Ectodermal cell (in vitro differentiated cells): ENCODE results near the gene NOC4L.

Source experiments
- H3K27ac ChIP-seq: 2 replicates; pipeline ENCODE4 v1.7.0; 2013; ENCODE audit warnings: mild to moderate bottlenecking, low read depth, low read length; ENCODE audit not compliant: insufficient read depth, poor library complexity, severe bottlenecking
- H3K27me3 ChIP-seq: 2 replicates; pipeline ENCODE4 v1.7.0; 2013; ENCODE audit warnings: mild to moderate bottlenecking, low read length; ENCODE audit not compliant: insufficient read depth, control insufficient read depth, poor library complexity, severe bottlenecking
- H3K36me3 ChIP-seq: one replicate; pipeline ENCODE4 v1.7.0; 2013; ENCODE audit warnings: low read length; ENCODE audit not compliant: control insufficient read depth, insufficient read depth
- H3K4me1 ChIP-seq: one replicate; pipeline ENCODE4 v1.7.0; 2013; ENCODE audit warnings: low read length; ENCODE audit not compliant: control insufficient read depth, insufficient read depth
- H3K4me3 ChIP-seq: 2 replicates; pipeline ENCODE4 v1.7.0; 2013; ENCODE audit warnings: low read depth, low read length, control low read depth; ENCODE audit not compliant: insufficient read depth
- H3K9me3 ChIP-seq: 2 replicates; pipeline ENCODE4 v1.7.0; 2013; ENCODE audit warnings: mild to moderate bottlenecking, low read length, moderate library complexity; ENCODE audit not compliant: control insufficient read depth
- WGBS, 2 experiments: methylation state at CpG; one replicate each; pipeline ENCODE4 v1.1.7; 2013; ENCODE audit warnings: missing lambda C conversion rate in 2 of 2; 5-methylcytosine and 5-hydroxymethylcytosine counted together

Gene NOC4L

GRCh38 chr12:132156573-132157325 lies 12.5 kb downstream of the NOC4L start:
- Histone ChIP-seq H3K4me3 (no peak overlapping the region), H3K36me3 (peaks cover 6% of the 10 kb centered on the region)
- 81 to 88% methylated on average over 8 of the region's 8 CpGs for WGBS, 2 experiments

GRCh38 chr12:132157733-132158409 lies 13.6 kb downstream of the NOC4L start:
- WGBS, 2 experiments: 89 to 92% methylated on average over 5 of the region's 5 CpGs
- Histone ChIP-seq H3K27me3 (peaks cover 10% of the 10 kb centered on the region), H3K4me3 (no peak overlapping the region), H3K36me3 (peaks cover 5% of the 10 kb centered on the region), H3K4me1 (no peaks in the 10 kb centered on the region), H3K9me3 (peaks cover 2% of the 10 kb centered on the region), H3K27ac (no peak overlapping the region)

More at GRCh38 chr12:132156573-132157325, 12.5 kb downstream of the NOC4L start:
- H3K9me3 ChIP-seq: peaks cover 2% of the 10 kb centered on the region
- peaks cover under 1% of the 10 kb centered on the region for H3K27me3 ChIP-seq
- H3K4me1 ChIP-seq: no peaks in the 10 kb centered on the region
- no peak overlapping the region for H3K27ac ChIP-seq

GRCh38 chr12:132158677-132159554 lies 14.7 kb downstream of the NOC4L start:
- peaks cover 2% of the 10 kb centered on the region for H3K9me3 ChIP-seq
- no peaks in the 10 kb centered on the region for H3K4me1 ChIP-seq
- H3K36me3 ChIP-seq: peaks cover 5% of the 10 kb centered on the region
- no peak overlapping the region for H3K27ac ChIP-seq
- H3K27me3 ChIP-seq: peaks cover 20% of the 10 kb centered on the region
- WGBS, 2 experiments: 93 to 94% methylated on average over 37 of the region's 37 CpGs
- H3K4me3 ChIP-seq: no peak overlapping the region

- Histone ChIP-seq H3K27ac (no peak overlapping the region), H3K4me3 (no peak overlapping the region), H3K4me1 (no peaks in the 10 kb centered on the region), H3K36me3 (peaks cover 5% of the 10 kb centered on the region), H3K9me3 (peaks cover 2% of the 10 kb centered on the region), H3K27me3 (peaks cover 24% of the 10 kb centered on the region)
- WGBS, 2 experiments: 89 to 90% methylated on average over 14 of the region's 14 CpGs
These were observed 15.3 kb downstream of the NOC4L start for GRCh38 chr12:132159555-132160003.

GRCh38 chr12:132160016-132160415 lies 15.8 kb downstream of the NOC4L start:
- H3K27ac ChIP-seq: no peak overlapping the region
- peaks cover 5% of the 10 kb centered on the region for H3K36me3 ChIP-seq
- peaks cover 24% of the 10 kb centered on the region for H3K27me3 ChIP-seq
- H3K4me1 ChIP-seq: no peaks in the 10 kb centered on the region
- peaks cover 2% of the 10 kb centered on the region for H3K9me3 ChIP-seq
- WGBS, 2 experiments: 89 to 90% methylated on average over 16 of the region's 16 CpGs
- H3K4me3 ChIP-seq: no peak overlapping the region

GRCh38 chr12:132160601-132161035 lies 16.4 kb downstream of the NOC4L start:
- peaks cover 2% of the 10 kb centered on the region for H3K9me3 ChIP-seq
- peaks cover 5% of the 10 kb centered on the region for H3K36me3 ChIP-seq
- WGBS, 2 experiments: 87% methylated on average over 15 of the region's 15 CpGs
- no peak overlapping the region for H3K4me3 ChIP-seq
- no peak overlapping the region for H3K27ac ChIP-seq
- peaks cover 24% of the 10 kb centered on the region for H3K27me3 ChIP-seq
- H3K4me1 ChIP-seq: no peaks in the 10 kb centered on the region

GRCh38 chr12:132161036-132161781 lies 17.0 kb downstream of the NOC4L start:
- peaks cover 5% of the 10 kb centered on the region for H3K36me3 ChIP-seq
- H3K9me3 ChIP-seq: peaks cover 2% of the 10 kb centered on the region
- no peak overlapping the region for H3K4me3 ChIP-seq
- WGBS, 2 experiments: 69 to 72% methylated on average over 14 of the region's 14 CpGs
- H3K27me3 ChIP-seq: peaks cover 24% of the 10 kb centered on the region
- H3K27ac ChIP-seq: no peak overlapping the region
- H3K4me1 ChIP-seq: no peaks in the 10 kb centered on the region

GRCh38 chr12:132161796-132162507 lies 17.7 kb downstream of the NOC4L start:
- Histone ChIP-seq H3K27me3 (peaks cover 24% of the 10 kb centered on the region), H3K4me3 (no peak overlapping the region), H3K27ac (no peak overlapping the region), H3K36me3 (peaks cover 3% of the 10 kb centered on the region), H3K9me3 (peaks cover 2% of the 10 kb centered on the region), H3K4me1 (no peaks in the 10 kb centered on the region)
- WGBS, 2 experiments: 67% methylated on average over 17 of the region's 17 CpGs

- no peaks in the 10 kb centered on the region for H3K4me1 ChIP-seq
- no peaks in the 10 kb centered on the region for H3K36me3 ChIP-seq
- no peak overlapping the region for H3K27ac ChIP-seq
- H3K4me3 ChIP-seq: no peak overlapping the region
- peaks cover 2% of the 10 kb centered on the region for H3K9me3 ChIP-seq
- H3K27me3 ChIP-seq: peaks cover 24% of the 10 kb centered on the region
- 70 to 72% methylated on average over 17 of the region's 17 CpGs for WGBS, 2 experiments
These were observed 18.3 kb downstream of the NOC4L start for GRCh38 chr12:132162508-132163031.
